ENCODE measurements around the gene PDGFD. TPM values are rescaled to one million over a fixed set of nuclear protein-coding genes. Genes with fewer than 3 reads are reported as not detected.

PDGFD gene
- total RNA-seq, 1 experiment from 2014 or later, result 2.6 TPM

- no peaks in the 10 kb centered on the region for H3K9me3 Mint-ChIP-seq
- no peak for DNase-seq (ENCODE audit: low spot score)
- ChIA-PET CTCF (no interaction called here), POLR2A (interaction anchor here (0.6 to 0.7 kb wide), 2 partner anchors 195 to 292 kb away, joined by 3 to 5 read pairs; no protein-coding TSS in a partner anchor)
- no peaks in the 10 kb centered on the region for H3K36me3 Mint-ChIP-seq
- no peak for ATAC-seq
- no peak overlapping the region for H3K4me3 Mint-ChIP-seq
- H3K27me3 Mint-ChIP-seq (ENCODE audit: low read depth), result no peaks in the 10 kb centered on the region
- no peak for TF ChIP-seq ZNF281 (CRISPR knock-in tag; IDR thresholded peaks at IDR 0.05)
- TF ChIP-seq EMX1 (CRISPR knock-in tag; IDR thresholded peaks at IDR 0.05), result no peak
- TF ChIP-seq ZNF416 (CRISPR knock-in tag; IDR thresholded peaks at IDR 0.05), result no peak
- no peak for TF ChIP-seq IRF1 (CRISPR knock-in tag; IDR thresholded peaks at IDR 0.05)
- TF ChIP-seq CTCF (IDR thresholded peaks at IDR 0.05), result no peak
- TF ChIP-seq ZNF138 (CRISPR knock-in tag; conservative IDR thresholded peaks at IDR 0.05), result no peak
- no peak for TF ChIP-seq USF1 (CRISPR knock-in tag; IDR thresholded peaks at IDR 0.05)
- TF ChIP-seq NFATC4 (CRISPR knock-in tag; IDR thresholded peaks at IDR 0.05), result no peak
- TF ChIP-seq GTF2I (CRISPR knock-in tag; conservative IDR thresholded peaks at IDR 0.05), result no peak
- no peak for TF ChIP-seq USF2 (CRISPR knock-in tag; IDR thresholded peaks at IDR 0.05)
- TF ChIP-seq HMGA2 (CRISPR knock-in tag; IDR thresholded peaks at IDR 0.05), result no peak
- no peak for TF ChIP-seq GRHL2 (CRISPR knock-in tag; IDR thresholded peaks at IDR 0.05; ENCODE audit: insufficient replicate concordance, severe bottlenecking)
- TF ChIP-seq TCF7 (CRISPR knock-in tag; IDR thresholded peaks at IDR 0.05; ENCODE audit: low read depth), result no peak
- TF ChIP-seq FOXJ3 (CRISPR knock-in tag; IDR thresholded peaks at IDR 0.05; ENCODE audit: borderline replicate concordance), result no peak
- no peak for TF ChIP-seq JAZF1 (CRISPR knock-in tag; IDR thresholded peaks at IDR 0.05)
- no peak for TF ChIP-seq NR1H2 (CRISPR knock-in tag; IDR thresholded peaks at IDR 0.05)
- no peak for TF ChIP-seq ZSCAN18 (CRISPR knock-in tag; IDR thresholded peaks at IDR 0.05)
- no peak for TF ChIP-seq ZNF512 (CRISPR knock-in tag; IDR thresholded peaks at IDR 0.05; ENCODE audit: borderline replicate concordance)
- TF ChIP-seq ZNF121 (CRISPR knock-in tag; IDR thresholded peaks at IDR 0.05), result no peak
- TF ChIP-seq HMGXB4 (CRISPR knock-in tag; IDR thresholded peaks at IDR 0.05), result no peak
- H3K4me1 Mint-ChIP-seq, result no peaks in the 10 kb centered on the region
- no peak overlapping the region for H3K27ac Mint-ChIP-seq
Measured at GRCh38 chr11:104086621-104087020, 77.3 kb downstream of the PDGFD start.

Measured in WTC11 (cell line).